Prostate gland (tissue), 2 donors: ENCODE data around the gene HAL. TPM values are rescaled to one million over a fixed set of nuclear protein-coding genes. Genes with fewer than 3 reads are reported as not detected.

Experiments used
- DNase-seq: peaks from one replicate; pipeline ENCODE4 v3.0.0-alpha.2; 2019; ENCODE audit warnings: low spot score
- H3K27ac ChIP-seq, 2 donors: fragments of 200-600 bp; sonication (generic); 2 replicates each; pipeline ENCODE4 v1.5.1; 2017 to 2019
- H3K27me3 ChIP-seq: fragments of 200-600 bp; sonication (generic); replicated peaks from 2 replicates; pipeline ENCODE4 v1.5.1; 2019; ENCODE audit not compliant: insufficient read depth
- H3K36me3 ChIP-seq, 2 donors: fragments of 200-600 bp; sonication (generic); 1 replicate in 1 of 2; 2 replicates in 1 of 2; pipeline versions ENCODE4 v1.5.1 to v1.8.1; 2017 to 2019
- H3K4me1 ChIP-seq: fragments of 200-600 bp; sonication (generic); replicated peaks from 2 replicates; pipeline ENCODE4 v1.5.1; 2019
- H3K4me3 ChIP-seq, 2 donors: fragments of 200-600 bp; sonication (generic); 2 replicates each; pipeline ENCODE4 v1.5.1; 2017 to 2019
- H3K9me3 ChIP-seq: fragments of 200-600 bp; sonication (generic); 2 replicates; pipeline ENCODE4 v1.5.1; 2017
- POLR2A ChIP-seq: fragments of 450-650 bp; IDR thresholded peaks from one replicate; pipeline ENCODE4 v1.6.1; 2016; ENCODE audit warnings: antibody characterized with exemption, mild to moderate bottlenecking
- POLR2AphosphoS5 ChIP-seq: sonication (generic); formaldehyde crosslinking; IDR thresholded peaks from one replicate; pipeline ENCODE4 v1.6.1; 2017; ENCODE audit warnings: antibody characterized with exemption
- WGBS: methylation state at CpG from one replicate; pipeline ENCODE4 v1.1.5; 2018; 5-methylcytosine and 5-hydroxymethylcytosine counted together
- intact Hi-C: fragments of 100-400 bp; cut with DNase I; formaldehyde crosslinking; loops from one replicate; pipeline ENCODE4 v1.14.2; 2022
- total RNA-seq, 2 donors: library from RNA; depleted of rRNA; stranded (reverse); fragments of >200 nt; gene quantifications; one replicate each; pipeline ENCODE4 v1.1.0, GENCODE V29; 2016
- TF ChIP-seq, protein P1 (sequence below), 4 experiments: fragments of 200-600 bp in 2 of 4; fragments of 450-650 bp in 2 of 4; sonication (generic) in 2 of 4; IDR thresholded peaks; 1 replicate in 3 of 4; 2 replicates in 1 of 4; pipeline ENCODE4 v1.5.1; 2016 to 2019; ENCODE audit warnings: antibody characterized with exemption in 4 of 4, mild to moderate bottlenecking in 2 of 4, moderate library complexity in 2 of 4

HAL gene
- total RNA-seq, 2 donors from 2014 or later, result 0.27 TPM; not detected in 1

DNA sequence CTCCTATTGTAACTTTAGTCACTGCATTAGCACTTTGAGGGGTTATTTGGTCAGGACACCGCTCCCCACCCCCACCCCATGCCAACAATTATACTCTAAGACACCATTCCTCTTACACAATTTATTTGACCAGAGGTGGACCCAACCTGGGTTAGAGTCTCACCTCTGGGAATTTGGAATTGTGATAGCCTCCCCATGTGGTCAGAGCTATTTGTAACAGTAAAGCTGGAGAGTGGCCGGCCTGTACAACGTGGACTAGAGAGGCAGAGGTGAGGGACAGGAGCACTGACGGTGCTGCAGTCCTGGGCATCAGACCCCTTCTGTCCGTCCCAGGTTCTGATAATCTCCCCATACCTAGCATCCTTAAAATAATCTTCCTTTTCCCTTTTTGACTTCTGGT lies 3.3 kb upstream of the HAL start:
- no peaks in the 10 kb centered on the region for H3K27me3 ChIP-seq
- H3K4me1 ChIP-seq, result no peaks in the 10 kb centered on the region
- H3K4me3 ChIP-seq, result no peak overlapping the region
- intact Hi-C loops, result loop anchor here (10.0 kb wide), 1 partner anchor 185 kb away; no protein-coding TSS in a partner anchor
- H3K36me3 ChIP-seq, result no peaks in the 10 kb centered on the region
- no peaks in the 10 kb centered on the region for H3K9me3 ChIP-seq
- 89% methylated on average over 5 of the region's 5 CpGs for WGBS
- TF ChIP-seq POLR2AphosphoS5 (no peak), POLR2A (no peak)
- TF ChIP-seq, protein P1, sequence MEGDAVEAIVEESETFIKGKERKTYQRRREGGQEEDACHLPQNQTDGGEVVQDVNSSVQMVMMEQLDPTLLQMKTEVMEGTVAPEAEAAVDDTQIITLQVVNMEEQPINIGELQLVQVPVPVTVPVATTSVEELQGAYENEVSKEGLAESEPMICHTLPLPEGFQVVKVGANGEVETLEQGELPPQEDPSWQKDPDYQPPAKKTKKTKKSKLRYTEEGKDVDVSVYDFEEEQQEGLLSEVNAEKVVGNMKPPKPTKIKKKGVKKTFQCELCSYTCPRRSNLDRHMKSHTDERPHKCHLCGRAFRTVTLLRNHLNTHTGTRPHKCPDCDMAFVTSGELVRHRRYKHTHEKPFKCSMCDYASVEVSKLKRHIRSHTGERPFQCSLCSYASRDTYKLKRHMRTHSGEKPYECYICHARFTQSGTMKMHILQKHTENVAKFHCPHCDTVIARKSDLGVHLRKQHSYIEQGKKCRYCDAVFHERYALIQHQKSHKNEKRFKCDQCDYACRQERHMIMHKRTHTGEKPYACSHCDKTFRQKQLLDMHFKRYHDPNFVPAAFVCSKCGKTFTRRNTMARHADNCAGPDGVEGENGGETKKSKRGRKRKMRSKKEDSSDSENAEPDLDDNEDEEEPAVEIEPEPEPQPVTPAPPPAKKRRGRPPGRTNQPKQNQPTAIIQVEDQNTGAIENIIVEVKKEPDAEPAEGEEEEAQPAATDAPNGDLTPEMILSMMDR (IDR thresholded peaks at IDR 0.05), result no peak
- no peak overlapping the region for H3K27ac ChIP-seq
- no peak for DNase-seq

DNA sequence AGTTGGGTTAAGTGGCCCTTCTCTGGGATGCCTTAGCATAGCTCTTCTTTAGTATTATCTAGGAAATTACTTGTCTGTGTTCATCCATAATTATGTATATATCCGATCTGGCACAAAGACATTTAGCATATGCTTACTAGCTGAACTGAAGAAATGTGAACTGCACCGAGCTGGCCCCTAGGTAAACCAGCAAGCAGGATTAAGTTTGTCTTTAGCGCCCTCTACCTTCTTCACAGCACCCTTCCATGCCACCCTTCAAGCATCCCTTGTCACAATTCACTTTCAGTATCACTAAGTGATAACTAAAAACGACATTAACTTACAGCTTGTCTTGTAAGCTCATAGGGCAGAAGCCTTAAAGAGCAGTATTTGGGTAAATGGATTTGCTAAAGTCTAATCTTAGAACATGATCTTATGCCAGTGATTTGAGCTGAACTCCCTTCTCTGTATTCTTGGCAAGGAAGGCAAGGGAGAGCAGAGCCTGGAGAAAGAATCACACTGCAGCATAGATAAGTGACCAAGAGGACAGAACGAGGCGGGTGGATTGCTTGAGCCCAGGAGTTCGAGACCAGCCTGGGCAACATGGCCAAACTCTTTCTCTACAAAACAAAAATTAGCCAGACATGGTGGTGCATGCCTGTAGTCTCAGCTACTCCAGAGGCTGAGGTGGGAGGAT lies 2.6 kb upstream of the HAL start:
- H3K4me1 ChIP-seq, result no peaks in the 10 kb centered on the region
- H3K4me3 ChIP-seq, result no peak overlapping the region
- no peaks in the 10 kb centered on the region for H3K9me3 ChIP-seq
- peak; percentile 26 for DNase-seq
- no peak overlapping the region for H3K27ac ChIP-seq
- WGBS, result 30% methylated on average over 7 of the region's 7 CpGs
- intact Hi-C loops, result loop anchor here (10.0 kb wide), 1 partner anchor 184 kb away; no protein-coding TSS in a partner anchor
- TF ChIP-seq POLR2AphosphoS5, result no peak
- TF ChIP-seq, protein P1 (IDR thresholded peaks at IDR 0.05), result peak in 3 of 4 experiments; percentile 48 to 67 (median 63)
- H3K27me3 ChIP-seq, result no peaks in the 10 kb centered on the region
- no peaks in the 10 kb centered on the region for H3K36me3 ChIP-seq

GRCh38 chr12:95997911-95998510 lies 1.9 kb upstream of the HAL start:
- Histone ChIP-seq H3K4me1 (no peaks in the 10 kb centered on the region), H3K27me3 (no peaks in the 10 kb centered on the region), H3K9me3 (no peaks in the 10 kb centered on the region), H3K4me3 (no peak overlapping the region), H3K36me3 (no peaks in the 10 kb centered on the region), H3K27ac (no peak overlapping the region)
- intact Hi-C loops, result loop anchor here (10.0 kb wide), 1 partner anchor 183 kb away; no protein-coding TSS in a partner anchor
- 83% methylated on average over 5 of the region's 5 CpGs for WGBS
- TF ChIP-seq, protein P1 (IDR thresholded peaks at IDR 0.05), result no peak
- no peak for TF ChIP-seq POLR2AphosphoS5
- TF ChIP-seq POLR2A, result no peak
- no peak for DNase-seq

DNA sequence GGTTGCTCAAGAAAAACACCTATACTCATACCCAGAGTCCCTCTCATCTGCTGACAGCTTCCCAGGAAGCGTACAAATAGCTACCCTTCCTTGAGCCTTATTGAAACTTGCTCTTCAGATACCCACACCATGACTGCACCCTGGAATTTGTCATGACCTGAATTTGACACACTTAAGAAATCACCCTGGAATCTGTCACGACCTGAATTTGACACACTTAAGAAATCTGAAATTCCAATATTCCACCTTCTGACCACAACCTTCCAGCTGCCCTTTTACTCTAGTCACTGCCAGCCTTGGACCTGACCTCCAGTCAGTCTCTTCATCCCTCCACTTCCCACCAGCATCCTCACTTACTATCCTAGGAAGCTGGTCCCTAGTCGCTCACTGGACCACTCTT lies 1.1 kb upstream of the HAL start:
- intact Hi-C loops, result loop anchor here (10.0 kb wide), 1 partner anchor 182 kb away; no protein-coding TSS in a partner anchor
- 89% methylated on average over 3 of the region's 3 CpGs for WGBS
- TF ChIP-seq POLR2AphosphoS5, result no peak
- no peak for TF ChIP-seq POLR2A
- TF ChIP-seq, protein P1 (IDR thresholded peaks at IDR 0.05), result no peak
- DNase-seq, result no peak
- no peak overlapping the region for H3K27ac ChIP-seq
- no peaks in the 10 kb centered on the region for H3K9me3 ChIP-seq
- no peaks in the 10 kb centered on the region for H3K36me3 ChIP-seq
- H3K4me1 ChIP-seq, result no peaks in the 10 kb centered on the region
- H3K4me3 ChIP-seq, result no peak overlapping the region
- no peaks in the 10 kb centered on the region for H3K27me3 ChIP-seq
